ENCODE results near the gene STXBP4. TPM values are rescaled to one million over a fixed set of nuclear protein-coding genes. Genes with fewer than 3 reads are reported as not detected.

STXBP4 gene
- polyA plus RNA-seq, 1 donor (not counting 4 experiments of a cell fraction or from before 2014, with no cell fraction given), result 4.2 TPM

- Histone ChIP-seq H3K79me2 (ENCODE audit: control insufficient read depth, insufficient read depth, low read length) (no peaks in the 10 kb centered on the region), H3K4me1 (ENCODE audit: control insufficient read depth, extremely low read depth, insufficient read depth, low read length) (no peaks in the 10 kb centered on the region), H2AFZ (ENCODE audit: control insufficient read depth, low read length) (no peak overlapping the region), H3K4me2 (ENCODE audit: control insufficient read depth, extremely low read depth, insufficient read depth, low read depth, low read length) (no peak overlapping the region), H3K27ac (ENCODE audit: control insufficient read depth, insufficient read depth, low read length) (no peak overlapping the region), H3K9ac (ENCODE audit: control insufficient read depth, extremely low read depth, insufficient read depth, low read length) (no peak overlapping the region), H3K27me3 (ENCODE audit: control insufficient read depth, extremely low read depth, insufficient read depth, low read length) (no peaks in the 10 kb centered on the region), H3K4me3 (ENCODE audit: control insufficient read depth in 2 of 3, extremely low read depth in 1 of 3, insufficient read depth in 2 of 3, low read depth in 1 of 3, low read length in 3 of 3) (no peak overlapping the region), H3K9me3 (ENCODE audit: control insufficient read depth, low read depth, low read length) (no peaks in the 10 kb centered on the region), H4K20me1 (ENCODE audit: control insufficient read depth, extremely low read depth, insufficient read depth, low read length) (no peaks in the 10 kb centered on the region), H3K9me1 (ENCODE audit: control insufficient read depth, extremely low read depth, insufficient read depth, low read length) (no peaks in the 10 kb centered on the region), H3K36me3 (ENCODE audit: control insufficient read depth in 2 of 2, extremely low read depth in 1 of 2, insufficient read depth in 2 of 2, low read length in 2 of 2) (peaks cover 0 to 3% of the 10 kb centered on the region in 2 experiments)
- FAIRE-seq, result no peak
- TF ChIP-seq EZH2 (IDR thresholded peaks at IDR 0.05; ENCODE audit: low read length), result no peak
- TF ChIP-seq CTCF (optimal IDR thresholded peaks at IDR 0.05 in 1 of 3, IDR thresholded peaks at IDR 0.05 in 1 of 3, conservative IDR thresholded peaks at IDR 0.05 in 1 of 3; ENCODE audit: extremely low read depth in 1 of 3, insufficient read depth in 2 of 3, low read length in 3 of 3), result no peak
- DNase-seq (ENCODE audit: low read depth, low spot score), result no peak
- dilution Hi-C loops (cut with MboI; ENCODE audit: extremely low pct_ligation_motif_present, low sequenced_read_pairs), result no loop called here
Observed at GRCh38 chr17:54996441-54996840, 27.9 kb downstream of the STXBP4 start.

GRCh38 chr17:55002458-55002857 lies 33.9 kb downstream of the STXBP4 start:
- H3K9me3 ChIP-seq (ENCODE audit: control insufficient read depth, low read depth, low read length), result no peaks in the 10 kb centered on the region
- H3K4me3 ChIP-seq (ENCODE audit: control insufficient read depth in 2 of 3, extremely low read depth in 1 of 3, insufficient read depth in 2 of 3, low read depth in 1 of 3, low read length in 3 of 3), result no peak overlapping the region
- no peak overlapping the region for H2AFZ ChIP-seq (ENCODE audit: control insufficient read depth, low read length)
- DNase-seq (ENCODE audit: low read depth, low spot score) (no peak), FAIRE-seq (no peak)
- H3K27me3 ChIP-seq (ENCODE audit: control insufficient read depth, extremely low read depth, insufficient read depth, low read length), result no peaks in the 10 kb centered on the region
- H4K20me1 ChIP-seq (ENCODE audit: control insufficient read depth, extremely low read depth, insufficient read depth, low read length), result no peaks in the 10 kb centered on the region
- H3K4me1 ChIP-seq (ENCODE audit: control insufficient read depth, extremely low read depth, insufficient read depth, low read length), result no peaks in the 10 kb centered on the region
- no peak overlapping the region for H3K9ac ChIP-seq (ENCODE audit: control insufficient read depth, extremely low read depth, insufficient read depth, low read length)
- H3K4me2 ChIP-seq (ENCODE audit: control insufficient read depth, extremely low read depth, insufficient read depth, low read depth, low read length), result no peak overlapping the region
- no peak overlapping the region for H3K27ac ChIP-seq (ENCODE audit: control insufficient read depth, insufficient read depth, low read length)
- no peaks in the 10 kb centered on the region for H3K79me2 ChIP-seq (ENCODE audit: control insufficient read depth, insufficient read depth, low read length)
- dilution Hi-C loops (cut with MboI; ENCODE audit: extremely low pct_ligation_motif_present, low sequenced_read_pairs), result no loop called here
- H3K9me1 ChIP-seq (ENCODE audit: control insufficient read depth, extremely low read depth, insufficient read depth, low read length), result no peaks in the 10 kb centered on the region
- TF ChIP-seq EZH2 (IDR thresholded peaks at IDR 0.05; ENCODE audit: low read length) (no peak), CTCF (optimal IDR thresholded peaks at IDR 0.05 in 1 of 3, IDR thresholded peaks at IDR 0.05 in 1 of 3, conservative IDR thresholded peaks at IDR 0.05 in 1 of 3; ENCODE audit: extremely low read depth in 1 of 3, insufficient read depth in 2 of 3, low read length in 3 of 3) (no peak)
- peaks cover 0 to 2% of the 10 kb centered on the region in 2 experiments for H3K36me3 ChIP-seq (ENCODE audit: control insufficient read depth in 2 of 2, extremely low read depth in 1 of 2, insufficient read depth in 2 of 2, low read length in 2 of 2)
